Measurements from ENCODE around the gene SMAD4.
A peak's percentile ranks its signal among the peaks of the same experiment; 100 is the strongest.
"Not testable (repeated sequence)": the region's sequence is repeated elsewhere in the genome, so short reads cannot be mapped to it uniquely, and the experiment has no call there.

Gene SMAD4

DNA sequence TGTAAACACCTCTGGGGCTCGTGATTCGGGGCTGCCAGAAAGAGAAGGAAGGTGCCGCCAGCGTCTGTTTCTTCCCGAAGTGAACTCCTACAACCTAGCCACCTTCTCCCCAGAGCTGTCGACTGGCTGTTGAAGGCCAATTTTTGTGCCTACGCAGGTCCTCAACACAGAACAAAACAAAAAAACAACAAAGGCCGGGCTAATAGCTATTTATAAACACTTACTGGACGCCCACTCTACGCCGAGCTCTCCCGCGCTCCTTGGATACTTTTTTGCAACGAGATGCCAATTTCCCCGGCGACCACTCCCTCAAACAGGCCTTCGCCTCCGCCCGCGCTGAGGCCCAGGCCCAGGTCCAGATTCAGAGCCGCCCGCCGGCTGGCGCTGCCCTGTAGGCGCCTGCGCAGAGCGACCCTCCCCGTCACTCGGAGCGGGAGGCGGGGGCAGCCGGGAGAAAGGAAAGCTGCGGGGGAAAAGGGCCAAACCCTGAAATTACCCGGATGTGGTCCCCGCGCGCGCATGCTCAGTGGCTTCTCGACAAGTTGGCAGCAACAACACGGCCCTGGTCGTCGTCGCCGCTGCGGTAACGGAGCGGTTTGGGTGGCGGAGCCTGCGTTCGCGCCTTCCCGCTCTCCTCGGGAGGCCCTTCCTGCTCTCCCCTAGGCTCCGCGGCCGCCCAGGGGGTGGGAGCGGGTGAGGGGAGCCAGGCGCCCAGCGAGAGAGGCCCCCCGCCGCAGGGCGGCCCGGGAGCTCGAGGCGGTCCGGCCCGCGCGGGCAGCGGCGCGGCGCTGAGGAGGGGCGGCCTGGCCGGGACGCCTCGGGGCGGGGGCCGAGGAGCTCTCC lies at the start of gene SMAD4:
Gene SMAD4 (plus strand): TSS at position 520 of the 843 bp plus-strand sequence. CDS start 16,834 bp downstream, outside the sequence.
- CTCF ChIA-PET, result interaction anchor here (1.0 to 3.1 kb wide), 2 partner anchors 22 to 80 kb away, joined by 6 to 9 read pairs; no protein-coding TSS in a partner anchor
- Mint-ChIP-seq H3K4me1 (peaks cover 60% of the 10 kb centered on the region), H3K27ac (peak within 1 kb of the TSS; percentile 97), H3K9me3 (no peaks in the 10 kb centered on the region), H3K36me3 (peaks cover 42% of the 10 kb centered on the region), H3K4me3 (peak within 1 kb of the TSS; percentile 95), H3K27me3 (no peaks in the 10 kb centered on the region)
- DNase-seq, result peak; percentile 98

DNA sequence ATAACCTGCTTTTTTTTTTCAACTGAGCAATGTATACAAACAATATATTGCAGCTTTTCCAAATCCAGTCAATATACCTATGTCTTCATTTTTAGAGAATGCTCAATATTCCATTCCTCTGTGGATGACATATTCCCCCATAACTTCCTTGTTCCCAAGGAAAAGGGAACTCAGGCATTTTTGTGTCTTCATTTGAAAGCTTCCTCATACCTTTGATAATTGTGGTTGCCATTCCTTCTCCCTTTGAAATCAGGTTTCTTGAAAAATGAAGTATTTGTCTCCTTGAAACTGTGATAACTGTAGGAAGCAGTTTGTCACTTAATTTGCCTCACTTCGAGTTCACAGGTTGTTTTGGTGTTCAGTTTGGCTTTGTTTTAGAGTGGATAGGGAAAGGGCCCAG lies 48.6 kb upstream of the SMAD4 start:
- Mint-ChIP-seq H3K27me3 (no peaks in the 10 kb centered on the region), H3K36me3 (peaks cover 44% of the 10 kb centered on the region), H3K9me3 (peaks cover 16% of the 10 kb centered on the region), H3K4me1 (no peaks in the 10 kb centered on the region), H3K4me3 (no peak overlapping the region), H3K27ac (no peak overlapping the region)
- CTCF ChIA-PET, result no interaction called here
- no peak for DNase-seq

DNA sequence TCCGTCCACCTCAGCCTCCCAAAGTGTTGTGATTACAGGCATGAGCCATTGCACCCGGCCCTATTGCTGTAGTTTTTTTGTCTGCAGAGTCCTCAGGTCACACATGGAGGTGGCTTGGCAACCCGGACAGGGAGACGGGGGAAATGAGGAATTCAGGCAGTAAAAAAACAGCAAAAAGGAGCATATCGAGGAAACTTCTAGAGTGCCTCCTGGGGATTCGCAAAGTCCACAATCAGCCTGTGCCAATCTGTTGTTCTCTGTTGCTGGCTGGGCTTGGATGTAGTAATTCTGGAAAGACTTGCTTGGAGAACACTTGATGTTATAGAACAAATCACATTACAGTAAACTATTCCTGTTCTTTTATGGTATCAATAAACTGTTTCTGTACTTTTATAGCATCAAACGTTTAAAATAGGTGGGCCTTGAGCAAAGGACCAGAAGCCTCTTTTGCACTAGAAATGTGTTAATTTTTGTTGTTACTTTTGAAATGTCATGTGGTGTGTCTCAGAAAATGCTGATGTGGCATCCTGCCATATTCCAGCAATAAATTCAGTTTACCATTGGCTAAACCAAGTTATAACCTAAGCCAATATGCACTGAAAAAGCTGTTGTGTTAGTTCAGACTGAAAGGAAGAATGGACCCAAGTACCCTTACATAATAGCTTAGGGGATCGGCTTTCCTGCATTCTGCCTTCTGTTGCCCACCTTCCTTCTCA lies 47.8 kb upstream of the SMAD4 start:
- Mint-ChIP-seq H3K4me1 (no peaks in the 10 kb centered on the region), H3K27me3 (no peaks in the 10 kb centered on the region), H3K9me3 (peaks cover 9% of the 10 kb centered on the region), H3K27ac (no peak overlapping the region), H3K4me3 (no peak overlapping the region), H3K36me3 (peaks cover 42% of the 10 kb centered on the region)
- CTCF ChIA-PET, result no interaction called here
- DNase-seq, result no peak

DNA sequence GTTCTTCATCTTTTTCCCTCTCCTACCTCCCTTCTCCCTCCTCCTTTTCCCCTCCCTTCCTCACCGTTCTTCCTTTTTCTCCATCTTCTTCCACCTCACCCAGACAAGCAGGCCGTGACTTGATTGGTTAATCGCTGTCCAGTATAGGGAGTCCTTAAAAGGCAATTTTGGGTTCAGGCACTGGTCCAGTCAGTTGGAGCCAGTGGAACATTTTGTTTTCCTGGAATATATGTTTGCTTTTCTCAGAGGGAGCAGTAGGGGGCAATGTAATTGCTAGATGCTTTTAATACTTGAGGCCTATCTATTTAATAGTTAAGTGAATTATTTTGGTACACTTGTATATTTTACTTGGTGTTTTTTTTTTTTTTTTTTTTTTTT lies 47.2 kb upstream of the SMAD4 start:
- Mint-ChIP-seq H3K4me3 (no peak overlapping the region), H3K27ac (no peak overlapping the region), H3K27me3 (no peaks in the 10 kb centered on the region), H3K9me3 (peaks cover 7% of the 10 kb centered on the region), H3K36me3 (peaks cover 36% of the 10 kb centered on the region), H3K4me1 (no peaks in the 10 kb centered on the region)
- CTCF ChIA-PET, result no interaction called here
- no peak for DNase-seq

DNA sequence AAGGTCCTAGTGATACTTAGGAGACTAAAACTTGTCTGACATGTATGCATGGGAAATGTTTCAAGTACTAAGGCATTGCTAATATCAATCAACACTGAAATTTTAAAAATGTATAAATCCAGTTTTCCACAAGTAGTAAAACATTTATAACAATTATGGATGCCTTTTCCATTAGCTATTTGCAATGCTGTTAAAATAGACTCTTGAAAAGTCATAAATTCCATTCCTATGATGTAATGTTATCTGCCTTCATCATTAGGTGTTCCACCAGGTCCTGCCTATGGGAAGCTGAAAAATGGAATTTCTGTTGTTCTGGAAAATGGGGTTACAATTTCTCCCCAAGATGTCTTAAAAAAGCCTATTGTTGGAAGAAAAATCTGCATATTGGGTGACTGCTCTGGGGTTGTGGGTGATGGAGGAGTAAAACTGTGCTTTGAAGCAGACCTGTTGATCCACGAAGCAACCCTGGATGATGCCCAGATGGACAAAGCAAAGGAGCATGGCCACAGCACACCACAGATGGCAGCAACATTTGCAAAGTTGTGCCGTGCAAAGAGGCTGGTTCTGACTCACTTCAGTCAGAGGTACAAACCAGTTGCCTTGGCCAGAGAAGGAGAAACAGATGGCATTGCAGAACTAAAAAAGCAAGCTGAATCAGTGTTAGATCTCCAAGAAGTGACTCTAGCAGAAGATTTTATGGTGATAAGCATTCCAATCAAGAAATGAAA lies 43.5 kb upstream of the SMAD4 start:
- CTCF ChIA-PET, result interaction anchor here (0.7 kb wide), 1 partner anchor 166 kb away, joined by 3 read pairs; no protein-coding TSS in a partner anchor
- Mint-ChIP-seq H3K4me3 (no peak overlapping the region), H3K4me1 (no peaks in the 10 kb centered on the region), H3K36me3 (peaks cover 16% of the 10 kb centered on the region), H3K9me3 (no peaks in the 10 kb centered on the region), H3K27ac (no peak overlapping the region), H3K27me3 (no peaks in the 10 kb centered on the region)
- no peak for DNase-seq

DNA sequence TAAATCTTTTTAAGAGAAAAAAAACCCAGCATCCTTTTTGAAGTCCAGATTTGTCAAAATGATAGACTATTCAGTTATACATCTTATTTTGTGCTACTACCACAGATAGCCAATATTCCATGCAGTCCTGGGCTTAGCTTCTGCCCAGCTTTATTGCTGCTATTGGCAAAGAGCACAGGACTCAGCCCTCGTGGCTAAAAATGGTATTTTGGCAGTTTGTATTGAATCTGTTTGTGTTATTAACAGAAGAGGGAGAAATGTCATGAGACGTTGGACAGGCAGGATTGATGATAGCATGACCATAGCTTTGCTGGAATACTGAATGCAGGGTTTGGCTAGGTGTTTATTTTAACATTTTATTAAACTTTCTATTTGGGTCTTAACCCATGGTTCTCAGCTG lies 42.8 kb upstream of the SMAD4 start:
- Mint-ChIP-seq H3K9me3 (no peaks in the 10 kb centered on the region), H3K27me3 (no peaks in the 10 kb centered on the region), H3K27ac (no peak overlapping the region), H3K4me3 (no peak overlapping the region), H3K4me1 (no peaks in the 10 kb centered on the region), H3K36me3 (peaks cover 16% of the 10 kb centered on the region)
- CTCF ChIA-PET, result no interaction called here
- DNase-seq, result no peak

DNA sequence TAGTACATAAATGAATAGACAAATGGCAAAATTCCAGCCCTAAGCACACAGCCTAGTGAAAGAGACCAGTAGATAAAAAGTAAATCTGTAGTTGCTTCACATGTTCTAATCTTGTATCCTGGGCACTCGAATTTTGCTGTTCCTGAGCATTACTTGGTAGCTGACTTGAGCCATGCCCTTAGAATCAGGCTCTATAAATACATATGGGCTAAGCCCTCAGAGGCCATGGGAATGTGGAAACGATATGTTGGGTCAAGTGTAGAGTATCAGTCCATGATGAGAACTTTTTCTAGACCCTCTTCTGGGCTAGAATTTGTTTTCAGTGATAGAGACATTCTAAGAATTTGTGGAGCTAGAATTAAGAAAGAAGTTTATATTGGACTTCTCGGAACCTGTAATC lies 40.3 kb upstream of the SMAD4 start:
- Mint-ChIP-seq H3K4me3 (no peak overlapping the region), H3K4me1 (no peaks in the 10 kb centered on the region), H3K9me3 (no peaks in the 10 kb centered on the region), H3K27ac (no peak overlapping the region), H3K27me3 (no peaks in the 10 kb centered on the region), H3K36me3 (peaks cover 10% of the 10 kb centered on the region)
- CTCF ChIA-PET, result no interaction called here
- DNase-seq, result no peak

DNA sequence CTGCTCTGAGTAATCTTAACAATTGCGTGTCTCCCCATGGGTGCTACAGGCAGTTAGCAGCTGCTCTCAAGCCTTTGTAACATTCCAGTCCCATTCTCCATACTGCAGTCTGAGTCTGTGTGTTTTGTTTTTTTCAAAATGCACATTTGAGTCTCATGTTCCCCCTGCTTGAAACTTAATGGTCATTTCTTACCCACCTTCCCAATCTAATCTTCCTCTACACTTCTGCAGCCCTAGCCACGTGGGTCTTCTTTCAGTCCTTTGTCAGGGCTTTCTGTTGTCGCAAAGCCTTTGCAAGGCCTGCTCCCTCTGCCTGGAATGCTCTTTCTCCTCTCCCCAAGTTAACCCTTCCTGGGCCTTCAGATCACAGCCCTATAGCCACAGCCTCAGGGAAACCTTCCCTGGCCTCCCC lies 37.7 kb upstream of the SMAD4 start:
- no peaks in the 10 kb centered on the region for H3K4me1 Mint-ChIP-seq
- H3K4me3 Mint-ChIP-seq, result no peak overlapping the region
- no peak for DNase-seq
- H3K36me3 Mint-ChIP-seq, result no peaks in the 10 kb centered on the region
- CTCF ChIA-PET, result no interaction called here
- no peaks in the 10 kb centered on the region for H3K27me3 Mint-ChIP-seq
- no peak overlapping the region for H3K27ac Mint-ChIP-seq
- H3K9me3 Mint-ChIP-seq, result no peaks in the 10 kb centered on the region

DNA sequence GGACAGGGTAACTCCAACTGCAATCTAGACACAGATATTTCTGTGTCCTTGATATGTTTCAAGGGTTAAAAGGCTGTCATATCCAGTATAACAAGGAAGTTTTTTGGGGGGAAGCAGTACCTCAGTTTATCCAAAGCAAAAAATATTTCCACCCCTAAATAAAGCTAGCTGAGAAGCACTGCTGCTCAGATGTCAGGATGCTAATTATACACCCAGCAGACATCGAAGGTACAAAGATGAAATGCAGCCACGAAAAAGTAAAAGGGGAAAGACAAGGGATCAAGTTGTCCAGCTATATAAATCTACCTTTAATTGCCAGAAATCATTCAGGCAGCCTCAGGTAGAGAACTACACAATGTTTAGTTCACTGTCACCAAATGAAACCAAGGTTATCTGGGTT lies 36.0 kb upstream of the SMAD4 start:
- Mint-ChIP-seq H3K36me3 (no peaks in the 10 kb centered on the region), H3K4me1 (no peaks in the 10 kb centered on the region), H3K27me3 (no peaks in the 10 kb centered on the region), H3K4me3 (no peak overlapping the region), H3K9me3 (no peaks in the 10 kb centered on the region), H3K27ac (no peak overlapping the region)
- CTCF ChIA-PET, result no interaction called here
- DNase-seq, result no peak

DNA sequence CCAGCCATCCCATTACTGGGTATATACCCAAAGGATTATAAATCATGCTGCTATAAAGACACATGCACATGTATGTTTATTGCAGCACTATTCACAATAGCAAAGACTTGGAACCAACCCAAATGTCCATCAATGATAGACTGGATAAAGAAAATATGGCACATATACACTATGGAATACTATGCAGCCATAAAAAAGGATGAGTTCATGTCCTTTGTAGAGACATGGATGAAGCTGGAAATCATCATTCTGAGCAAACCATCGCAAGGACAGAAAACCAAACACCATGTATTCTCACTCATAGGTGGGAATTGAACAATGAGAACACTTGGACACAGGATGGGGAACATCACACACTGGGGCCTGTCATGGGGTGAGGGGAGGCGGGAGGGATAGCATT lies 26.8 kb upstream of the SMAD4 start:
- H3K4me1 Mint-ChIP-seq, H3K36me3 Mint-ChIP-seq, H3K4me3 Mint-ChIP-seq, H3K27me3 Mint-ChIP-seq, CTCF ChIA-PET, H3K9me3 Mint-ChIP-seq, DNase-seq, H3K27ac Mint-ChIP-seq: not testable (repeated sequence)

DNA sequence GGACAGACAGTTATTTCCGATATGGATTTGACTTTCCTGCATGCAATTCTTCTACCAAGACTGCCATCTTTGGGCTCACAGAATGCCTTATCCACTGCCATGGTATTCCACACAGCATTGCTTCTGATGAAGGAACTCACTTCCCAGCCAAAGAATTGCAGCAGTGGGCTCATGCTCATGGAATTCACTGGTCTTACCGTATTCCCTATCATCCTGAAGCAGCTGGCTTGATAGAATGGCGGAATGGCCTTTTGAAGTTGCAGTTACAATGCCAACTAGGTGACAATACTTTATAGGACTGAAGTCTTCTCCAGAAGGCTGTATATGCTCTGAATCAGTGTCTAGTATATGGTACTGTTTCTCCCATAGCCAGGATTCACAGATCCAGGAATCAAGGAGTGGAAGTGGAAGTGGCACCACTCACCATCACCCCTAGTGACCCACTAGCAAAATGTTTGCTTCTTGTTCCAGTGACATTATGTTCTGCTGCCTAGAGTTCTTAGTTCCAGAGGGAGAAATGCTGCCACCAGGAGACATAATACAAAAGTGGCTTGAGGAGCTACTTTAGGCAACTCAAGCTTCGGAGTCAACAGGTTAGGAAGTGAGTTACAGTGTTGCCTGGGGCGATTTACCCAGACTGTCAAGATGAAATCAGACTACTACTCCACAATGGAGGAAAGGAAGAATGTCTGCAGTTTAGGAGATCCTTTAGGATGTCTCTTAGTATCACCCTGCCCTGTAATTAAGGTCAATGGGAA lies 23.8 kb upstream of the SMAD4 start:
- no peak for DNase-seq
- H3K9me3 Mint-ChIP-seq, result peaks cover 9% of the 10 kb centered on the region
- CTCF ChIA-PET, result no interaction called here
- H3K4me3 Mint-ChIP-seq, result no peak overlapping the region
- H3K27ac Mint-ChIP-seq, result no peak overlapping the region
- H3K4me1 Mint-ChIP-seq, result no peaks in the 10 kb centered on the region
- no peaks in the 10 kb centered on the region for H3K27me3 Mint-ChIP-seq
- H3K36me3 Mint-ChIP-seq, result peaks cover 2% of the 10 kb centered on the region

DNA sequence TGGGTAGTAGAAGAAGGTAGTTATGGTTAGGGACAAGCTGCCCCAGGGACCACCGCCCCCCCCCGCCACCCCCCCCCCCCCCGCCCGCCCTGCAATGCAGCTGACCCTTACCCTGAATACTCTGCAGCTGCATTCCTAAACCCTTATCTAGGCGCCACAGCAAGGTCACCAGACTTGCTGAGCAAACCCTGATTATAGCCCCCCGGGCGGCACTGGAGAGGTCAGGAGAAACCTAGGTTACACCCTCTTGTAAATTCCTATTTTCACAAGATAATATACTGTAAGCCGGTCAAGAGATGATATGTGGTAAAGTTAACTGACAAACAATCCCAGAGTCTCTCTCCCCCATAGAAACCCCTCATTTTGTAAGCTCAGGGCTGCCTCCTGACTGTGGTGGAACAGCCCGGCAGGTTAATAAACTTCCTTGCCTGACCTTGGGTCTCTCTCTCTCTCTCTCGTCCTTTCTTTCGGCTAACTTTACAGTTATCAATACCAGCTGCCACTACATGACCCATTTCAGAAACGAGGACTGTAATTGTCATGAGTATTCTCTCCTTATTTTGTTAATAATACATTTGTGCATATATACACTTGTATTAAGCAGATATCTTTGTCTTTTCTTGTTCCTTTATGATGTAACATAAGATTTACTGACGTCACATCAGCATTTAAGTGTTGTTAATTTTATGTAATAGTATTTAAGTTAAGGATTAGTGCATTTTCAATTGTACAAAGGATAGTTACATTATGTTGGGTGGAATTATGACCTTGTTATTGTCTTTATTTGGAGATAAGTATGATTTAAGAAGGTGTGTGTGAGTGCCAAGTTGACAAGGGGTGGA lies 22.8 kb upstream of the SMAD4 start:
- CTCF ChIA-PET, result interaction anchor here (1.4 kb wide), 1 partner anchor 47 kb away, joined by 3 read pairs; no protein-coding TSS in a partner anchor
- DNase-seq, result no peak
- H3K4me3 Mint-ChIP-seq, result no peak overlapping the region
- no peak overlapping the region for H3K27ac Mint-ChIP-seq
- no peaks in the 10 kb centered on the region for H3K4me1 Mint-ChIP-seq
- no peaks in the 10 kb centered on the region for H3K27me3 Mint-ChIP-seq
- no peaks in the 10 kb centered on the region for H3K36me3 Mint-ChIP-seq
- peaks cover 4% of the 10 kb centered on the region for H3K9me3 Mint-ChIP-seq

DNA sequence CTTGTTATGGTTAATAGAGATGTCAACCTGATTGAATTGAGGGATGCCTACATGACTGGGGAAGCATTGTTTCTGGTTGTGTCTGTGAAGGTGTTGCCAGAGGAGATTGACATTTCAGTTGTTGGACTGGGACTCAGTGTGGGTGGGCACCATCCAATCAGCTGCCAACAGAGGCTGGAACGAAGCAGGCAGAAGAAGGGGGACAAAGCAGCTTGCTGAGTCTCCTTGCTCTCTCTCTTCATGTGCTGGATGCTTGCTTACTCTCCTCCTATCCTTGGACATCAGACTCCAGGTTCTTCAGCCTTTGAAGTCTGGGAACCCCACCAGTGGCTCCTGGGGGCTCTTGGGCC lies 22.2 kb upstream of the SMAD4 start:
- H3K4me1 Mint-ChIP-seq, result no peaks in the 10 kb centered on the region
- no peak overlapping the region for H3K27ac Mint-ChIP-seq
- H3K9me3 Mint-ChIP-seq, result peaks cover 1% of the 10 kb centered on the region
- H3K4me3 Mint-ChIP-seq, result no peak overlapping the region
- no peaks in the 10 kb centered on the region for H3K36me3 Mint-ChIP-seq
- CTCF ChIA-PET, result interaction anchor here (1.4 kb wide), 1 partner anchor 46 kb away, joined by 3 read pairs; no protein-coding TSS in a partner anchor
- DNase-seq, result no peak
- H3K27me3 Mint-ChIP-seq, result no peaks in the 10 kb centered on the region

Measured in activated naive CD4-positive, alpha-beta T cell treated with anti-CD3 and anti-CD28 coated beads, Interleukin-2, amount 10 ng/mL, durations not matched to agents 7 days and 5 days (primary cell).